Eye (tissue), 1 donor: ENCODE results near the gene GPNMB.

Experiments
- DNase-seq: peaks from one replicate; pipeline ENCODE4 v3.0.0-alpha.2; 2015

The GPNMB gene

DNA sequence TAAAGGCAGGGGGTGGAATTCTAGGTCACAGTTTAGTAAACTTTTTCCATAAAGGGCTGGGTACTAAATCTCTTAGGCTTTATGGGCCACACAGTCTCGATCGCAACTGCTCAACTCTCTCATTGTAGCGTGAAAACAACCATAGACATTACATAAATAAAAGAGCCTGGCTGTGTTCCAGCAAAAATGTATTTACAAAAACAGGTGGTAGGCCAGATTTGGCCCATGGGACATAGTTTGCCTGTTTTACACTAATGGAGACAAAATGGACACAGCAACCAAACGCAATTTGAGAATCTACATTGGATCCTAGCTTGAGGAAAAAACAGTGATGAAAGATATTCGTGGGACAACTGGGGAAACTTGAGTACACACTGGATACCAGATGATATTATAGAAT is 29.3 kb downstream of the GPNMB start:
- peak; percentile 13 for DNase-seq

DNA sequence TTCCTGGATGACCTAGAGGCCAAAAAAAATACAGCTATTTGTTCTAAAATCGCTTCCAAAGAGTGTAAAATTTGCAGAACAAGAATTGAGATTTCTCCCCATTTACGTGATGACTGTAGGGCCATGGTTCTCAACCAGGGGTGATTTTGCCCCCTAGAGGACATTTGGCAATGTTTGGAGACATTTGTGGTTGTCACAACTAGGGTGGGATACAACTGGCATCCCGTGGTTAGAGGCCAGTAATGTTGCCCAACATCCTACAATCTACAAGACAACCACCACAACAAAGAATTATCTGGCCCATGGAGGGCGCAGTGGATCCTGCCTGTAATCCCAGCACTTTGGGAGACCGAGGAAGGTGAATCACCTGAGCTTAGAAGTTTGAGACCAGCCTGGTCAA is 29.8 kb downstream of the GPNMB start:
- no peak for DNase-seq

- no peak for DNase-seq
Observed at GRCh38 chr7:23276947-23277346, 30.4 kb downstream of the GPNMB start.

- DNase-seq = peak; percentile 86
Observed at GRCh38 chr7:23277359-23277989, 30.9 kb downstream of the GPNMB start.

DNA sequence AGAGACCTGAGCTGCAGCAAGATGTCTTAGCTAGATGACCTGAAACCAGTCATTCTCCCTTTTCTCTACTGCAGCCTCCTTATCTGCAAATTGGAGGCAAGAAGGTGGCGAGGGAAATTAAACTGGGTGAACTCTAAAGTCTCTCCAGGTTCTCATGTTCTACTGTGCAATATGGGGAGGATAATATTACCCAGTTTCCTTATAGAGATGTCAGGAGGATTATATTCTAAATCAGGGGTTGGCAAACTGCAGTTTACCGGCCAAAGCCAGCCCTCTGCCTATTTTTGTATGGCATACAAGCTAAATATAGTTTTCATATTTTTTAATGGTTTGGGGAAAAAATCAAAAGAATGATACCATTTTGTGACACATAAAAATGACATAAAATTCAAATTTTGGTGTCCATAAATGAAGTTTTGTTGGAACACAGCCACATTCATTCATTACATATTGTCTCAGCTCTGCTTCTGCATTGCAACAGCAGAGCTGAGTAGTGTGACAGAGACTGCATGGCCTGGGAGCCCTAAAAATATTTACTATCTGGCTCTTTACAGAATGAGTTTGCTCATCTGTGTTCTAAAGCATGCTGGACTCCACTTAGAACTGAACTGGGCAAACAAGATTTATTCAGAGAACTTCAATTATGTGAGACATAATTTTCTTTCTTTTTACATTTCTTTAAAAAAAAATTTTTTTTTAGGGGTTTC is 33.4 kb downstream of the GPNMB start:
- DNase-seq = no peak

- DNase-seq = no peak
Observed at GRCh38 chr7:23283086-23283485, 36.5 kb downstream of the GPNMB start.

GRCh38 chr7:23284871-23285270 is 38.3 kb downstream of the GPNMB start:
- no peak for DNase-seq

DNA sequence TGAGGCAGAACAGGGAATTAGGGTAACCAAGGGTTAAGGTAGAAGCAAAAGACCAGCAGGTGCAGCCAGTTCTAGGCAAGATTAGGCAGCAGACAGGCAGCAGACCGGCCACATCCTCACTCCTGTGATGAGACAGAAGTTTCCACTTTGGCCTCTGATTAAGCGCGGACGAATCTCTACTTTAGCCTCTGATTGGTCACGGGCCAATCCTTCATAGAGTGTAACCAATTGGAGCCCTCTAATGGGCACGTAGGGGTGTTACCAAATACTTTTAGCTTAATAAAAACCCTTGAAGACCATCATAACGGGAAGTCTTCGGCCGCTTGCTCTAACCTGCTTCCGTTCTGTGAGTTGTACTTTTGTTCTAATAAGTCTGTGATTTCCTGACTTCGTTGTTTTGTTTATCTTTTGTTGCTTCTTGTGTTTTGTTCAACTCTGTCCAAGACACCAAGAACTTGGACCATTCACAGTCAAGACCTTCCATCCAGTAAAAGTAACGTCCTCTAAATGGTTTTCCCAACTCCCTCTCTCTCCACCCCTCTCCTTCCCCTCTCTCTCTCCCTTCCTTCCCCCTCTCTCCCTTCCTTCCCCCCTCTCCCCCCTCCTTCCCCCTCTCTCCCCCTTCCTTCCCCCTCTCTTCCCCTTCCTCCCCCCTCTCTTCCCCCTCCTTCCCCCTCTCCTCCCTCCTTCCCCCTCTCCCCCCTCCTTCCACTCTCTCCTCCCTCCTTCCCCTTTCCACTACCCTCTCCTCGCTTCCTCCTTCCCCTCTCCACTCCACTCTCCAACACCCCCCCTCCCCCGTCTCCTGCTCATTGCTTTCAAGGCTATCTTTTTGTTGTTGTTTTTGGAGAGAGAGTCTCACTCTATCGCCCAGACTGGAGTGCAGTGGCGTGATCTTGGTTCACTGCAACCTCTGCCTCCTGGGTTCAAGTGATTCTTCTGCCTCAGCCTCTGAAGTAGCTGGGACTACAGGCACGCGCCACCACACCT is 39.4 kb downstream of the GPNMB start:
- DNase-seq = no peak

GRCh38 chr7:23287612-23288011 is 41.0 kb downstream of the GPNMB start:
- DNase-seq = no peak

GRCh38 chr7:23290993-23291392 is 44.4 kb downstream of the GPNMB start:
- DNase-seq = no peak

DNA sequence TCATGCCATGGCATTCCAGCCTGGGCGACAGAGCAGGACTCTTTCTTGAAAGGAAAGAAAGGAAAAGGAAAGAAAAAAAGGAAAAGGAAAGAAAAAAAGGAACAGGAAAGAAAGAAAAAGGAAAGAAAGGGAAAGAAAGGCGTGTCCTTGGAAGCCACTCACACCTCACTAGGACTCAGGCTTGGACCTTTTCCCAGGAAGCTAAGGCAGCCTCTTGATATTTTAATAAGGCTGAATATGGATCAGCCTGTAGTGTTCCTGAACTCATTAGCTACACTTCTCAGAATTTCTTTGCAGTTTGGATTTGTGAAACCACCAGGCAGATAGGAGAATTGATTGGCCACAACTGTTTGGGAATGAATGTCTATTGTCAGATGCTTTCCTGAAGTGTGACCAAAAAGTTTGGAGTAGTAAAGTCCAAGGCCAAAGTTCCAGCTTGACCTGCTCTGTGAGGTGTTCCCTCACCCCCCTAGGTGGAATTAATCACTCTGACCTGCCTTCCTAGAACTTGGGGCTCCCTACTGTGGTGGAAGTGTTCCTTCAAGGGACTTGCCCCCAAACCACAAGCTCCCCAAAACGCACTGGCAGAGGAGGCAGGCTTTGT is 45.5 kb downstream of the GPNMB start:
- no peak for DNase-seq

- DNase-seq = no peak
Observed at GRCh38 chr7:23292623-23293022, 46.0 kb downstream of the GPNMB start.

GRCh38 chr7:23293500-23294073 is 47.0 kb downstream of the GPNMB start:
- no peak for DNase-seq

DNA sequence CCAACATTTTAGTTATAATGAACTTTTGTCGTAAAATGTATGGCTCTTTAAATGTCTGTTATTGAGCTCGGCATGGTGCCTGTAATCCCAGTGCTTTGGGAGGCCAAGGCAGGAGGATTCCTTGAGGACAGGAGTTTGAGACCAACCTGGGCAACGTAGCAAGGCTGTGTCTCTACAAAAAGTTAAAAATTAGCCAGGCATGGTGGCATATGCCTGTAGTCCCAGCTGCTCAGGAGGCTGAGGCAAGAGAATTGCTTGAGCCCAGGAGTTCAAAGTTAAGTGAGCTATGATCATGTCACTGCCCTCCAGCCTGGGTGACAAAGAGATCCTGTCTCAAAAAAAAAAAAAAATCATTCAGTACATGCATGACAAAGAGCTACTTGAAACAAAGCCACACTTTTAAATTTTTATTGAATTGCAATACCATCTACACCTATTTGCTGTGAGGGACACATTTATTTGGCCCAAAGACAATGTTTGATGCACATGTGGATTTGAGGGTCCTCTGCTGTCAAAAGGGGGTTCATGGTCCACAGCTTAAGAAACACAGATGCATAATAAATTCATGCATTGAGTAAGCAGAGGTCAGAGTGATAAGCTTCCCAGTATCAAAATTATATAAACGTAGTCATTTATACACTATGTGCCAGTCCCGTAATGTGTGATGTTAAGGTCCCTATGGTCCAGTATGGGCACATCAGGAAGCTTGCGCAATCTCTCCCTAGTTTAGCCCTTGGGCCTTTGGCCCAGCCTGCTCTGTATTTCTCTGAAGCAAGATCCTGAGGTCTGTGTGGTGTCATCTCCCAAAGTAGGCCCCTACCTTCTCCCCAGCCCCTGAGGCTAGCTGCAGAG is 48.2 kb downstream of the GPNMB start:
- DNase-seq = no peak

GRCh38 chr7:23295401-23295697 is 48.8 kb downstream of the GPNMB start:
- no peak for DNase-seq

GRCh38 chr7:23298141-23298881 is 51.7 kb downstream of the GPNMB start:
- DNase-seq = peak; percentile 27

DNA sequence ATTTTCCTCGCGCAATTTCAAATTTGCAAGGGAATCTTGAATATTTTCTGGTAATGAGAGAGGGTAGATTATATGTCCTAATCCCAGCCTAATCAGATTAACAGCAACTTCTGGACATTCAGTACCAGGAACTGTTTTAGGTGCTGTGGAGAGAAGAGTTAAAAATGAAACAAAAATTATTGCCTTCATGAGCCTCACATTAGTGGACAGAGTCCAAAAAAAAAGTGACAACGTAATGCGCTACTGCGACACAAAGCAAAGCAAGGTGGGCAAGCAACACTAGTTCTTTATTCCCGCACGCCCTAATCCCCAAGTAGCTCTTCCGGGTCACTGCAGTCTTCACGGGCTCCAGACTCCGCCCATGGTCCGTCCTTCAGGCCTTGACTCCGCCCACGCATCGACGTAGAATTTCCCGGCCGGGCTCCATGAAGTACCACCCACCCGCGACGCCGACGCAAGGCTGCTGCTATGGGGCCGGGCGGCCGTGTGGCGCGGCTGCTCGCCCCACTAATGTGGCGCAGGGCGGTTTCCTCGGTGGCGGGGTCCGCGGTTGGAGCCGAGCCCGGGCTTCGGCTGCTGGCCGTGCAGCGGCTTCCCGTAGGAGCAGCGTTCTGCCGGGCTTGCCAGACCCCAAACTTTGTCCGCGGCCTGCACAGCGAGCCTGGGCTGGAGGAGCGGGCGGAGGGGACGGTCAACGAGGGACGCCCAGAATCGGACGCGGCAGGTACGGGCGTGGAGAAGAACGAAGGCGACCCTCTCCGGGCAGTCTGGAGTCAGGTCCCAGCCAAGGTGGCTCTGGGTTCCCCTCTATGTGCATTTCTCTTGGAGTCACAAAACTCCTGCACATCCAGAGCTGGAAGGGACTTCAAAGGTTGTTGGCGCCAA is 52.6 kb downstream of the GPNMB start, which contains the start of gene MALSU1:
TSS of gene MALSU1 (plus strand) at position 455 of the 885 bp plus-strand sequence. CDS start at position 469, 14 bp downstream.
- DNase-seq = peak; percentile 99

GRCh38 chr7:23299770-23300300 is 53.3 kb downstream of the GPNMB start:
- no peak for DNase-seq

- no peak for DNase-seq
Observed at GRCh38 chr7:23306936-23307521, 60.5 kb downstream of the GPNMB start.
